ENCODE data around the gene WSB1. TPM values are rescaled to one million over a fixed set of nuclear protein-coding genes. Genes with fewer than 3 reads are reported as not detected.

The WSB1 gene
- total and polyA plus RNA-seq, 2 of the 8 experiments (the other 6 are each of a cell fraction or from before 2014, with no cell fraction given) = 113 to 140 TPM

- no peak overlapping the region for H2BK5ac ChIP-seq (ENCODE audit: low read depth, low read length)
- H3K23ac ChIP-seq (ENCODE audit: insufficient read length) = no peak overlapping the region
- no peak for DNase-seq (ENCODE audit: low read depth in 1 of 2, low spot score in 2 of 2)
- H3K9ac ChIP-seq (replicated peaks in 1 of 4; ENCODE audit: extremely low read depth in 1 of 4, low read depth in 3 of 4, low read length in 3 of 4) = no peak overlapping the region
- H4K5ac ChIP-seq (ENCODE audit: insufficient read length, low read depth, low read length) = no peak overlapping the region
- H3K14ac ChIP-seq (ENCODE audit: insufficient read length) = no peak overlapping the region
- H3K4me1 ChIP-seq (replicated peaks in 1 of 4; ENCODE audit: control insufficient read depth in 3 of 4, insufficient read depth in 4 of 4, low read length in 3 of 4) = peaks cover 8 to 29% (median 17%) of the 10 kb centered on the region in 4 experiments
- H3K23me2 ChIP-seq (ENCODE audit: low read depth, low read length) = 0 out of 2 replicates have a peak, but pooled peaks cover 3% of the 10 kb centered on the region
- no peak overlapping the region for H4K91ac ChIP-seq (replicated peaks; ENCODE audit: insufficient read length, low read length)
- H3K56ac ChIP-seq (replicated peaks; ENCODE audit: insufficient read length, low read depth, low read length) = no peak overlapping the region
- FAIRE-seq = no peak
- H2BK12ac ChIP-seq (ENCODE audit: low read depth, low read length) = no peak overlapping the region
- H3K4me3 ChIP-seq (ENCODE audit: extremely low read depth in 1 of 4, insufficient read depth in 2 of 4, low read depth in 3 of 4, low read length in 4 of 4) = no peak overlapping the region
- no peak overlapping the region for H2AFZ ChIP-seq (ENCODE audit: low read length)
- H2BK20ac ChIP-seq (ENCODE audit: low read length) = peak overlapping the region; percentile 55; the same call in 1 of the 2 replicates
- H3K36me3 ChIP-seq (ENCODE audit: control insufficient read depth in 2 of 4, insufficient read depth in 4 of 4, low read length in 3 of 4) = no peaks in the 10 kb centered on the region
- no peaks in the 10 kb centered on the region for H3K9me3 ChIP-seq (ENCODE audit: insufficient read depth in 2 of 2, low read depth in 1 of 2, low read length in 1 of 2)
- no peak overlapping the region for H3K18ac ChIP-seq (ENCODE audit: extremely low read depth, low read length)
- H4K20me1 ChIP-seq (replicated peaks in 1 of 2; ENCODE audit: control insufficient read depth in 1 of 2, insufficient read depth in 2 of 2, low read length in 2 of 2) = no peaks in the 10 kb centered on the region
- H3K27me3 ChIP-seq (replicated peaks in 1 of 4; ENCODE audit: control insufficient read depth in 3 of 4, extremely low read depth in 1 of 4, insufficient read depth in 3 of 4, low read length in 3 of 4) = no peaks in the 10 kb centered on the region
- H3K4ac ChIP-seq (replicated peaks; ENCODE audit: insufficient read length, low read depth, low read length) = no peak overlapping the region
- no peak overlapping the region for H3K4me2 ChIP-seq (ENCODE audit: insufficient read depth in 1 of 2, low read depth in 2 of 2, low read length in 2 of 2)
- no peak overlapping the region; the same call in 1 of the 2 replicates for H2AK5ac ChIP-seq (ENCODE audit: low read depth, low read length)
- no peak for TF ChIP-seq EZH2 (IDR thresholded peaks at IDR 0.05; ENCODE audit: low read depth, low read length, severe bottlenecking)
- no peak for TF ChIP-seq SUZ12 (IDR thresholded peaks at IDR 0.05; ENCODE audit: low read length)
- TF ChIP-seq EP300 (IDR thresholded peaks at IDR 0.05; ENCODE audit: borderline replicate concordance in 1 of 2, low read depth in 2 of 2, low read length in 2 of 2) = no peak
- no peak for TF ChIP-seq RNF2 (IDR thresholded peaks at IDR 0.05; ENCODE audit: borderline replicate concordance, low read depth, low read length, missing control alignments, poor library complexity, severe bottlenecking)
- H3K27ac ChIP-seq (ENCODE audit: low read depth, low read length) = no peak overlapping the region
- ChIA-PET CTCF (ENCODE audit: partially characterized antibody) (interaction anchor here (1.1 kb wide), 1 partner anchor 258 kb away, joined by 3 read pairs; no protein-coding TSS in a partner anchor), POLR2A (ENCODE audit: partially characterized antibody) (interaction anchor here (0.8 to 2.4 kb wide), 2 partner anchors 9 to 49 kb away, joined by 3 to 6 read pairs; no protein-coding TSS in a partner anchor)
- no peak overlapping the region for H2BK120ac ChIP-seq (replicated peaks; ENCODE audit: low read depth, low read length)
- H2BK15ac ChIP-seq (ENCODE audit: low read length) = no peak overlapping the region
- 89% methylated on average over 4 of the region's 4 CpGs; no CpG with 5 or more reads in 1 of the 2 experiments for WGBS, 2 experiments (ENCODE audit: extremely low coverage in 1 of 2, insufficient coverage in 1 of 2, insufficient read length in 1 of 2, insufficient replicate concordance in 2 of 2, low coverage in 1 of 2, low lambda C conversion rate in 2 of 2, missing lambda C conversion rate in 1 of 2)
- H3K79me2 ChIP-seq (ENCODE audit: control insufficient read depth in 1 of 2, insufficient read depth in 2 of 2, low read length in 2 of 2) = no peaks in the 10 kb centered on the region
- no peaks in the 10 kb centered on the region; the same call in 1 of the 2 replicates for H3K79me1 ChIP-seq (ENCODE audit: low read depth, low read length)
- H4K8ac ChIP-seq (ENCODE audit: extremely low read depth, insufficient read depth, low read length) = no peak overlapping the region
Observed at GRCh38 chr17:27342059-27342458, 48.1 kb downstream of the WSB1 start.

Data from H1 (cell line).